Colonic mucosa (tissue), 4 donors: ENCODE data around the gene ECT2. TPM values are rescaled to one million over a fixed set of nuclear protein-coding genes. Genes with fewer than 3 reads are reported as not detected.

Experiments used
- DNase-seq: peaks from one replicate; pipeline ENCODE4 v3.0.0-alpha.2; 2020
- H3K27ac ChIP-seq: fragments of 200-600 bp; one replicate; pipeline ENCODE4 v1.8.0; 2021
- H3K27me3 ChIP-seq: fragments of 200-600 bp; one replicate; pipeline ENCODE4 v1.8.0; 2021
- H3K36me3 ChIP-seq: fragments of 200-600 bp; one replicate; pipeline ENCODE4 v1.8.0; 2021
- H3K4me1 ChIP-seq: fragments of 200-600 bp; one replicate; pipeline ENCODE4 v1.8.0; 2021; ENCODE audit warnings: mild to moderate bottlenecking
- H3K4me3 ChIP-seq: fragments of 200-600 bp; one replicate; pipeline ENCODE4 v1.8.0; 2021
- H3K9ac ChIP-seq, 2 donors: one replicate each; pipeline ENCODE4 v1.7.0; 2013; ENCODE audit warnings: control low read depth in 2 of 2, low read depth in 2 of 2, low read length in 2 of 2
- H3K9me3 ChIP-seq: fragments of 200-600 bp; one replicate; pipeline ENCODE4 v1.8.0; 2021
- CTCF ChIP-seq: fragments of 200-600 bp; IDR thresholded peaks from one replicate; pipeline ENCODE4 v1.8.0; 2022; ENCODE audit warnings: antibody characterized with exemption, mild to moderate bottlenecking
- intact Hi-C: fragments of 100-400 bp; cut with DNase I; formaldehyde crosslinking; loops from one replicate; pipeline ENCODE4 v1.14.1; 2022
- total RNA-seq, 2 donors: library from RNA; stranded (reverse); fragmentation: NEBNext Ultra II Directional in 1 of 2; extraction: Animal tissue kit (Norgen Biotek cat#: 25700) in 1 of 2; gene quantifications; one replicate each; pipeline ENCODE4 v1.2.1, GENCODE V29; 2021
- donor health status: healthy.
- donor health status: DM: no; HTN: no; CAD: no.
- donor health status: DM: no; HTN: no; CAD: no.

ECT2 gene
- total RNA-seq, 2 donors from 2014 or later = 36.3 to 58.1 TPM

GRCh38 chr3:172800156-172800555 is 49.6 kb downstream of the ECT2 start:
- intact Hi-C loops = no loop called here
- no peaks in the 10 kb centered on the region for H3K9me3 ChIP-seq
- no peaks in the 10 kb centered on the region for H3K27me3 ChIP-seq
- no peak overlapping the region for H3K9ac ChIP-seq
- no peak for TF ChIP-seq CTCF
- no peak overlapping the region for H3K4me3 ChIP-seq
- H3K36me3 ChIP-seq = no peaks in the 10 kb centered on the region
- H3K27ac ChIP-seq = no peak overlapping the region
- H3K4me1 ChIP-seq = no peaks in the 10 kb centered on the region
- DNase-seq = no peak

DNA sequence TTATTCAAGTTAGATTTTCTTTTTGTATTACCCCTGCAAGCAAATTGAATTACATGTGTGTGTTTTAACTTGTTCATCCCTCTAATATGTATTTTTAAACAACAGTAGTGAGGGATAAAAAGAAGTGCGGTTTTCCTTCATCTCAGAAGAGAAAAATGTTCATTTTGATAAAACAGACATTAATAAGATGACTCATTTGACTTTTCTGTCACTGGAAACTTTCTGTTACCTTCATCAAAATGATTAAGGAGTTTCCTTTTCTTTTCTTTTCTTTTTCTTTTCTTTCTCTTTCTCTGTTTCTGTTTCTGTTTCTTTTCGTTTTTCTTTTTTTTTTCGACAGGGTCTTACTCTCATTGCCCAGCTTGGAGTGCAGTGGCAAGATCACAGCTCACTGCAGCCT is 53.0 kb downstream of the ECT2 start:
- no peak for TF ChIP-seq CTCF
- H3K4me1 ChIP-seq = no peaks in the 10 kb centered on the region
- H3K4me3 ChIP-seq = no peak overlapping the region
- no peaks in the 10 kb centered on the region for H3K27me3 ChIP-seq
- no peaks in the 10 kb centered on the region for H3K36me3 ChIP-seq
- H3K9me3 ChIP-seq = no peaks in the 10 kb centered on the region
- intact Hi-C loops = no loop called here
- H3K9ac ChIP-seq = no peak overlapping the region
- no peak overlapping the region for H3K27ac ChIP-seq
- no peak for DNase-seq

- no peaks in the 10 kb centered on the region for H3K4me1 ChIP-seq
- H3K27me3 ChIP-seq = no peaks in the 10 kb centered on the region
- no peak for TF ChIP-seq CTCF
- intact Hi-C loops = no loop called here
- no peaks in the 10 kb centered on the region for H3K36me3 ChIP-seq
- no peak overlapping the region for H3K4me3 ChIP-seq
- H3K9me3 ChIP-seq = no peaks in the 10 kb centered on the region
- DNase-seq = no peak
- H3K27ac ChIP-seq = no peak overlapping the region
- H3K9ac ChIP-seq = no peak overlapping the region
Observed at GRCh38 chr3:172804323-172804722, 53.8 kb downstream of the ECT2 start.

DNA sequence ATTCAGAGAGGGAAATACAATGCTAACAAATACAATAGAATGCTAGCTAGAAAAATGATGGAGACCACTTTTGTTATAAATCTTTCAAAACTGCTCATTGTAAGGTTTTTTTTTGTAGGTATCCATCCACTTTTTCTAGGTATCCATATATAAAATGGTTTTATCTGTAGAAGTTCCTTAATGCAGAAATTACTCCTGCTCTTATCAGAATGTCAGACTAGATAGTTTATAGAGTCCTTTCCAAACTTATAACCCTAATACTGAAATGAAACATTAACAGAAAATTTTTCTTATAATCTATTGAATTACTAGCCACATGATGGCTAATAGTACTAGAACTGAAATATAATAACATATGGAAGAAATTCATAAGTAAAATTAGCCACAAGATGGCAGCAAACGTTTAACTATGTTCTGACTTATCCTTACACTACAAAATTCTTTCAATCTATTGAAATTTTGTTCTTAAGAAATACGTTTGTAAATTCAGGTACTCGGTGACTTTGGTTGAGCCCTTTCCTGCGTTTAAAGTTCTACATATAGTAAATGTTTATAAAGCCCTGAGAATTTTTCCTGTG is 58.5 kb downstream of the ECT2 start:
- H3K9me3 ChIP-seq = no peaks in the 10 kb centered on the region
- no peaks in the 10 kb centered on the region for H3K36me3 ChIP-seq
- no peak overlapping the region for H3K9ac ChIP-seq
- no peak for DNase-seq
- TF ChIP-seq CTCF = no peak
- H3K27me3 ChIP-seq = no peaks in the 10 kb centered on the region
- no peak overlapping the region for H3K4me3 ChIP-seq
- H3K27ac ChIP-seq = no peak overlapping the region
- no peaks in the 10 kb centered on the region for H3K4me1 ChIP-seq
- intact Hi-C loops = no loop called here

DNA sequence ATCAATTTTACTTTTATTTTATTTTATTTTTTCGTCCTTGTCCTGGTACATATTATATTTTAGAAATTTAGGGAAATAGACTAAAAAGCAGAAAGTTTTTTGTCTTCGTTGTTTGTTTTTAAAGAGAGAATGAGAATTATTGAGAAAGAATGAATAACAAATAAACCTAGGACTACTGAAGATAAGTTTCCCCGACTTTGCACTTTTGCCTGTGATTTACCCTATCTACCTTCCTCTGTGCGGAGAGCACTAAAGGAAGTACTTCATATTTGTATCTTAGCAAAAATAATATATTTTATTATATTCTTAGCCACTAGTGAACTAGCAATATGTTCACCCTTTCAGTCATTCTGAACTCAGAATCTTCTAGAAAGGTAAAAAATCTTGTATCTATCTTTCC is 60.6 kb downstream of the ECT2 start:
- DNase-seq = no peak
- no peak for TF ChIP-seq CTCF

More for the DNA sequence above, 60.6 kb downstream of the ECT2 start:
- no peaks in the 10 kb centered on the region for H3K4me1 ChIP-seq
- intact Hi-C loops = loop anchor here (10.0 kb wide), 1 partner anchor 744 kb away; no protein-coding TSS in a partner anchor
- H3K9ac ChIP-seq = no peak overlapping the region
- H3K36me3 ChIP-seq = no peaks in the 10 kb centered on the region
- no peaks in the 10 kb centered on the region for H3K27me3 ChIP-seq
- H3K4me3 ChIP-seq = no peak overlapping the region
- H3K9me3 ChIP-seq = no peaks in the 10 kb centered on the region
- H3K27ac ChIP-seq = no peak overlapping the region
